SU-DHL-6 (cell line): ENCODE data around the gene LPAR5.

Source experiments
- H2AFZ ChIP-seq: fragments of 200-600 bp; sonication (generic); 2 replicates; pipeline ENCODE4 v1.6.1; 2014; ENCODE audit warnings: low read depth, mild to moderate bottlenecking, moderate library complexity, mixed read lengths, antibody characterized with exemption, low read length; ENCODE audit not compliant: severe bottlenecking
- H3F3A ChIP-seq: fragments of 200-600 bp; shearing (Covaris generic); 2 replicates; pipeline ENCODE4 v1.6.0; 2016; ENCODE audit warnings: antibody characterized with exemption, mild to moderate bottlenecking; ENCODE audit not compliant: insufficient read depth
- H3K27ac ChIP-seq: fragments of 200-600 bp; sonication (generic); 2 replicates; pipeline ENCODE4 v1.5.1; 2016; ENCODE audit warnings: low read depth, mild to moderate bottlenecking, low read length, moderate library complexity, mixed read lengths
- H3K27me3 ChIP-seq: fragments of 200-600 bp; sonication (generic), shearing (Covaris generic); 2 replicates; pipeline ENCODE4 v1.6.0; 2014; ENCODE audit warnings: mild to moderate bottlenecking, low read length
- H3K36me3 ChIP-seq: fragments of 200-600 bp; sonication (generic); 2 replicates; pipeline ENCODE4 v1.6.1; 2014; ENCODE audit warnings: mild to moderate bottlenecking, low read length, mixed read lengths
- H3K4me2 ChIP-seq: fragments of 300-600, 200-600 bp; shearing (Covaris generic), sonication (generic); 2 replicates; pipeline ENCODE4 v1.6.0; 2014; ENCODE audit warnings: low read length, low read depth, mild to moderate bottlenecking; ENCODE audit not compliant: poor library complexity, severe bottlenecking
- H3K4me3 ChIP-seq: fragments of 200-600 bp; sonication (generic); 2 replicates; pipeline ENCODE4 v1.5.1; 2014; ENCODE audit warnings: antibody characterized with exemption, low read length, mild to moderate bottlenecking, mixed read lengths; ENCODE audit not compliant: insufficient read depth, poor library complexity, severe bottlenecking
- H3K79me2 ChIP-seq: fragments of 200-600 bp; sonication (generic); 2 replicates; pipeline ENCODE4 v1.6.1; 2014; ENCODE audit warnings: mild to moderate bottlenecking, low read length, moderate library complexity; ENCODE audit not compliant: insufficient read depth
- H3K9ac ChIP-seq: fragments of 200-600 bp; sonication (generic); 2 replicates; pipeline ENCODE4 v1.7.0; 2014; ENCODE audit warnings: mild to moderate bottlenecking, low read length
- H3K9me2 ChIP-seq: fragments of 200-600 bp; sonication (generic); replicated peaks from 2 replicates; pipeline ENCODE4 v1.6.1; 2014; ENCODE audit warnings: low read length; ENCODE audit not compliant: insufficient read depth
- H3K9me3 ChIP-seq: fragments of 200-600 bp; sonication (generic); 2 replicates; pipeline ENCODE4 v1.6.1; 2014; ENCODE audit warnings: low read length, mixed read lengths; ENCODE audit not compliant: insufficient read depth
- H4K20me1 ChIP-seq: fragments of 200-600 bp; sonication (generic); 2 replicates; pipeline ENCODE4 v1.6.1; 2014; ENCODE audit warnings: low read depth, mild to moderate bottlenecking, antibody characterized with exemption, low read length, moderate library complexity, mixed read lengths
- CTCF ChIP-seq: fragments of 200-600 bp; sonication (generic); IDR thresholded peaks from one replicate; pipeline ENCODE4 v1.5.1; 2017; ENCODE audit warnings: antibody characterized with exemption, mild to moderate bottlenecking, low read length, moderate library complexity; ENCODE audit not compliant: insufficient read depth, poor library complexity, severe bottlenecking
- EZH2phosphoT487 ChIP-seq: fragments of 200-600 bp; sonication (generic), shearing (Covaris generic); conservative IDR thresholded peaks from 2 replicates; pipeline ENCODE4 v1.6.1; 2018; ENCODE audit warnings: mild to moderate bottlenecking, antibody characterized with exemption, low read length, moderate library complexity, mixed read lengths

The LPAR5 gene

DNA sequence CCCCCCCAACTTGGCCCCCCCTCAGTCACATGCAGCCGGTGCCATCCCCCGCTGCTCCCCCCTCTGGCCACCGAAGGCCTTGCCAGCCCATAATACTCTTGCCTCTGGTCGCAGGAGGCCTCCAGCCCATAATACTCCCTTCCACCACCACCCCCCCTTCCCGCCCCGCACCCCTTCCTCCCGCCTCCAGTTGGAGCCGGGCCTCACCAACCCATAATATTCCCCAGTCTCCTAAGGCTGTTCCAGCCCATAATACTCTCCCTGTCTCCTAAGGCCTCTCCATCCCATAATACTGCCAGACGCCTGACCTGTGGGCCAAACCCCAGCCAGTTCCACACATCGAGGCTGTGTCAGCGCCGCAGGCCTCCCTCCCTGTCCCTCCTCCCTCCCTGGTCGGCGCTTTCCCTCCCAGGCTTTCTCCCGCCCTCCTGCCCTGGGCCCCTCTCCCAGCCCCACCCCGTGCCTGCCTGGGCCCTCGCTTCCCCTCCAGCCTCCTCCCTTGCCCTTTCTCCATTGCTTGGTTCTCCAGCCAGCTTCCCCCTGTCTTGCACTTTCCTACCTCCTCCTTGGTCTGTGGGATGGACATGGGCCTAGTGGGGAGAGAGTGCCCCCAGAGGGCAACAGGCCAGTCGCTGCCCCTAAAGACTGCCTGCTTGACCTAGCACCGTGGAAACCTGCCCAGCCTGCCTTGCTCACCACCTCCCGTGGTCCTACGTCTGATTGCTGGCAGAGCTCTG is 21.8 kb downstream of the LPAR5 start:
- no peaks in the 10 kb centered on the region for H3K9me3 ChIP-seq
- no peak overlapping the region; the same call in 1 of the 2 replicates for H3K27ac ChIP-seq
- H3K4me2 ChIP-seq = no peak overlapping the region
- H3K9ac ChIP-seq = no peak overlapping the region
- H2AFZ ChIP-seq = no peak overlapping the region
- TF ChIP-seq EZH2phosphoT487 (no peak), CTCF (no peak)
- no peaks in the 10 kb centered on the region for H3K36me3 ChIP-seq
- no peaks in the 10 kb centered on the region for H3K79me2 ChIP-seq
- H4K20me1 ChIP-seq = no peaks in the 10 kb centered on the region
- no peak overlapping the region for H3K4me3 ChIP-seq
- H3K27me3 ChIP-seq = no peaks in the 10 kb centered on the region
- no peaks in the 10 kb centered on the region for H3K9me2 ChIP-seq
- peaks cover 32% of the 10 kb centered on the region for H3F3A ChIP-seq

- H3F3A ChIP-seq = peaks cover 40% of the 10 kb centered on the region
- no peak for TF ChIP-seq EZH2phosphoT487
- no peak for TF ChIP-seq CTCF
These were observed 22.6 kb downstream of the LPAR5 start for GRCh38 chr12:6613015-6613775.

GRCh38 chr12:6612652-6613014 is 23.1 kb downstream of the LPAR5 start:
- Histone ChIP-seq H3K9ac (0 out of 2 replicates have a peak overlapping the region, but pooled peaks have one; percentile 36), H2AFZ (no peak overlapping the region), H3K36me3 (no peaks in the 10 kb centered on the region), H4K20me1 (no peaks in the 10 kb centered on the region), H3F3A (peaks cover 43% of the 10 kb centered on the region), H3K79me2 (no peaks in the 10 kb centered on the region), H3K9me3 (no peaks in the 10 kb centered on the region), H3K4me2 (peak overlapping the region; percentile 25), H3K27ac (peak overlapping the region; percentile 49; the same call in 1 of the 2 replicates), H3K4me3 (no peak overlapping the region), H3K27me3 (no peaks in the 10 kb centered on the region), H3K9me2 (no peaks in the 10 kb centered on the region)
- TF ChIP-seq EZH2phosphoT487 = no peak
- TF ChIP-seq CTCF = no peak

More at GRCh38 chr12:6613015-6613775, 22.6 kb downstream of the LPAR5 start:
- Histone ChIP-seq H3K27ac (peak overlapping the region; percentile 49; the same call in 1 of the 2 replicates), H3K79me2 (no peaks in the 10 kb centered on the region), H3K9me3 (no peaks in the 10 kb centered on the region), H3K9me2 (no peaks in the 10 kb centered on the region), H3K4me2 (peak overlapping the region; percentile 25), H3K27me3 (no peaks in the 10 kb centered on the region), H3K4me3 (no peak overlapping the region), H3K36me3 (no peaks in the 10 kb centered on the region), H4K20me1 (no peaks in the 10 kb centered on the region), H2AFZ (peak overlapping the region; percentile 53), H3K9ac (peak overlapping the region; percentile 36; the same call in 1 of the 2 replicates)
